Transverse colon (tissue), 4 donors: ENCODE results near the gene VSTM2L. TPM values are rescaled to one million over a fixed set of nuclear protein-coding genes. Genes with fewer than 3 reads are reported as not detected.

Experiments
- DNase-seq: peaks from one replicate; pipeline ENCODE4 v3.0.0-alpha.2; 2019
- H3K27ac ChIP-seq, 4 donors: fragments of 200-600 bp; sonication (generic); 2 replicates each; pipeline ENCODE4 v1.5.1; 2016 to 2018; ENCODE audit warnings: inconsistent platforms in 4 of 4
- H3K27me3 ChIP-seq: fragments of 200-600 bp; sonication (generic); 2 replicates; pipeline ENCODE4 v1.5.1; 2017; ENCODE audit warnings: inconsistent platforms
- H3K36me3 ChIP-seq, 4 donors: fragments of 200-600 bp; sonication (generic); 2 replicates each; pipeline ENCODE4 v1.5.1; 2017 to 2019; ENCODE audit warnings: inconsistent platforms in 4 of 4
- H3K4me1 ChIP-seq, 4 donors: fragments of 200-600 bp; sonication (generic); 2 replicates each; pipeline ENCODE4 v1.5.1; 2017 to 2020; ENCODE audit warnings: inconsistent platforms in 4 of 4
- H3K4me3 ChIP-seq, 4 donors: fragments of 200-600 bp; sonication (generic); 1 replicate in 1 of 4; 2 replicates in 3 of 4; pipeline versions ENCODE4 v1.5.1 to v1.6.1; 2017 to 2019; ENCODE audit warnings: inconsistent platforms in 4 of 4
- H3K9me3 ChIP-seq, 2 donors: fragments of 200-600 bp; sonication (generic); 2 replicates each; pipeline ENCODE4 v1.5.1; 2017 to 2019; ENCODE audit warnings: inconsistent platforms in 2 of 2
- CTCF ChIP-seq, 5 experiments: fragments of 200-600 bp in 3 of 5; fragments of 450-650 bp in 2 of 5; sonication (generic) in 3 of 5; IDR thresholded peaks; 1 replicate in 2 of 5; 2 replicates in 3 of 5; pipeline ENCODE4 v1.5.1; 2016 to 2017; ENCODE audit warnings: antibody characterized with exemption in 5 of 5, inconsistent platforms in 3 of 5, mild to moderate bottlenecking in 2 of 5, moderate library complexity in 1 of 5
- EP300 ChIP-seq: sonication (generic); formaldehyde crosslinking; IDR thresholded peaks from one replicate; pipeline ENCODE4 v1.6.1; 2017; ENCODE audit warnings: antibody characterized with exemption, low read depth
- POLR2A ChIP-seq: fragments of 450-650 bp; IDR thresholded peaks from one replicate; pipeline ENCODE4 v1.6.1; 2016; ENCODE audit warnings: antibody characterized with exemption, mild to moderate bottlenecking, moderate library complexity
- POLR2AphosphoS5 ChIP-seq, 3 donors: sonication (generic); formaldehyde crosslinking; IDR thresholded peaks; one replicate each; pipeline ENCODE4 v1.6.1; 2016; ENCODE audit warnings: antibody characterized with exemption in 3 of 3
- WGBS, 2 donors: methylation state at CpG; one replicate each; pipeline ENCODE4 v1.1.5; 2018; ENCODE audit warnings: low coverage in 1 of 2; 5-methylcytosine and 5-hydroxymethylcytosine counted together
- in situ Hi-C, 4 donors: fragments of 200-750 bp; cut with MboI; loops; one replicate each; pipeline versions ENCODE4 v1.15.0 to v1.15.1; 2017; ENCODE audit warnings: low sequenced_read_pairs in 3 of 4, low pct_ligation_motif_present in 1 of 4, low pct_unique_long_range_greater_than_20kb in 1 of 4
- intact Hi-C: fragments of 100-400 bp; cut with DNase I; formaldehyde crosslinking; loops from one replicate; pipeline ENCODE4 v1.15.1; 2023; ENCODE audit warnings: low total_unique reads
- total RNA-seq, 4 donors: library from RNA; depleted of rRNA; stranded (reverse); fragments of >200 nt; gene quantifications; one replicate each; pipeline ENCODE4 v1.1.0, GENCODE V29; 2016

The VSTM2L gene
- total RNA-seq, 4 donors from 2014 or later = 3.0 to 6.6 (median 3.0) TPM; not detected in 1

GRCh38 chr20:37911261-37911660 lies 8.3 kb downstream of the VSTM2L start:
- 46 to 47% methylated on average over 4 to 9 of the region's 9 CpGs for WGBS, 2 donors
- Histone ChIP-seq H3K4me3 (no peak overlapping the region), H3K27me3 (peaks cover 77% of the 10 kb centered on the region), H3K36me3 (no peaks in the 10 kb centered on the region), H3K9me3 (no peaks in the 10 kb centered on the region), H3K4me1 (peaks cover 0 to 21% (median 9%) of the 10 kb centered on the region in 4 donors), H3K27ac (no peak overlapping the region)
- in situ Hi-C loops (no loop called here), intact Hi-C loops (no loop called here)
- TF ChIP-seq POLR2AphosphoS5 (IDR thresholded peaks at IDR 0.05) (no peak), EP300 (no peak), CTCF (IDR thresholded peaks at IDR 0.05) (no peak)
- DNase-seq = no peak

- DNase-seq = peak; percentile 30
- peaks cover 77% of the 10 kb centered on the region for H3K27me3 ChIP-seq
- WGBS, 2 donors = 16% methylated on average over 11 of the region's 11 CpGs; no CpG with 5 or more reads in 1 of the 2 donors
- H3K9me3 ChIP-seq = no peaks in the 10 kb centered on the region
- no peaks in the 10 kb centered on the region for H3K36me3 ChIP-seq
- in situ Hi-C loops (no loop called here), intact Hi-C loops (no loop called here)
- no peak overlapping the region for H3K27ac ChIP-seq
- H3K4me3 ChIP-seq = no peak overlapping the region
- no peak for TF ChIP-seq EP300
- TF ChIP-seq POLR2AphosphoS5 (IDR thresholded peaks at IDR 0.05) = no peak
- no peak for TF ChIP-seq POLR2A
- H3K4me1 ChIP-seq = peaks cover 0 to 21% (median 9%) of the 10 kb centered on the region in 4 donors
Measured at GRCh38 chr20:37911838-37912281, 8.9 kb downstream of the VSTM2L start.

- no peak for DNase-seq
- WGBS, 2 donors = 47 to 78% methylated on average over 3 to 6 of the region's 6 CpGs
- peaks cover 0 to 21% (median 9%) of the 10 kb centered on the region in 4 donors for H3K4me1 ChIP-seq
- in situ Hi-C loops = no loop called here
- no peaks in the 10 kb centered on the region for H3K9me3 ChIP-seq
- intact Hi-C loops = no loop called here
- no peak overlapping the region for H3K4me3 ChIP-seq
- TF ChIP-seq POLR2A = no peak
- no peak for TF ChIP-seq POLR2AphosphoS5 (IDR thresholded peaks at IDR 0.05)
- TF ChIP-seq CTCF (IDR thresholded peaks at IDR 0.05) = no peak
- TF ChIP-seq EP300 = no peak
- no peak overlapping the region for H3K27ac ChIP-seq
- no peaks in the 10 kb centered on the region for H3K36me3 ChIP-seq
- peaks cover 84% of the 10 kb centered on the region for H3K27me3 ChIP-seq
Measured at GRCh38 chr20:37912874-37913273, 9.9 kb downstream of the VSTM2L start.

- no peak for DNase-seq
- intact Hi-C loops (no loop called here), in situ Hi-C loops (no loop called here)
- Histone ChIP-seq H3K4me3 (no peak overlapping the region), H3K9me3 (no peaks in the 10 kb centered on the region), H3K36me3 (no peaks in the 10 kb centered on the region), H3K27ac (no peak overlapping the region), H3K4me1 (peaks cover 0 to 21% (median 9%) of the 10 kb centered on the region in 4 donors), H3K27me3 (peaks cover 92% of the 10 kb centered on the region)
- WGBS, 2 donors = 79 to 80% methylated on average over 9 to 19 of the region's 19 CpGs
- TF ChIP-seq EP300 (no peak), CTCF (IDR thresholded peaks at IDR 0.05) (no peak), POLR2A (no peak), POLR2AphosphoS5 (IDR thresholded peaks at IDR 0.05) (no peak)
Measured at GRCh38 chr20:37913567-37914366, 10.8 kb downstream of the VSTM2L start.
